Measurements from ENCODE around the gene SMIM41.

DNA sequence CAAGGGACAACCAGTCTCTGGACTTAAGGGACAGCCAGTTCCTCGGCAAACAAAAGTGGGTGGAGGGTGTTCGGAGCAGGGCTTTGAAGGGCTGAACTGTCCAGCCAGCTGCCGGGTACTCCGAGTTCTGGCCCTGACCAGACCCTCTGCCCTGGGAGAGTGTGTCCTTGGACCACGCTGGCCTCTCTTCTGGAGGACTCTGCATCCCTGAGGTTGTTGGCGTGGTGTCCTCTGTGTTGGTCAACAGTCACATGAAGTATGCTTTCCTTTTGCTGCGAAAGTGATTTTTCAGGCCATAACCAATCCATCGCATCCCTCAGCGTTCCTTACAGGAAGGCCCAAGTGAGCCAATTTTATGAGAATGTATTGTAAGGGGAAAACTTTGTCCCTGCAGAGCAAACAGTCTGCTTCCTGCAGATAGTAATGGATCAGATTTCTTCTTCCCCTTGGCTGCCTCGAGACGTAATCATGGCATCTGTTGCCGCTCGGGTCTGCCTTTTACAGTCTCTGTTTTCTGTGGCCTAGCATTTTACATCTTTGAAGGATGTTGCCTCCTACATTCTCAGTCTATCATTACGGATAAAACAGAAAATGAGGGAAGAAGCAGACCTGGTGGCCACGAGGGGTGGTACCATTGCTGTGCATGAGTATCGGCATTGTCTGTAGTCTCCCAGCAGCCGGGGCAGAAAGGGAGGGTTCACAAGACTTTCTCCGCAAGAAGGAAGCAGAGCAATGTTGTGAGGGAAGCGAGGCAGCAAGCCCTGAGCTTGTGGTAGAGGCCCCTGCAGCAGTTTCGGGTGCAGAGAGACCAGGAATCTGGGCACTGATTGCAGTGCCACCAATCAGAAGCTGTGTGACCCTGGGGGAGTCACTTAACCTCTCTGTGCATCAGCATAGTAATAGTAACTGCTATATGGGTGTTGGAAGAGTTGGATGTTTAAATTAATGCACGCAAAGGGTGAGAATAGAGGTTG, 47.4 kb downstream of the SMIM41 start:
- peak in 1 of 11 experiments; percentile 21 for TF ChIP-seq CTCF (IDR thresholded peaks at IDR 0.05 in 8 of 11, conservative IDR thresholded peaks at IDR 0.05 in 3 of 11)
- no peak for TF ChIP-seq POLR2A (IDR thresholded peaks at IDR 0.05)
